ENCODE measurements around the gene C1RL.

The C1RL gene

GRCh38 chr12:7065073-7065623 is 43.9 kb downstream of the C1RL start:
- TF ChIP-seq YY1 (IDR thresholded peaks at IDR 0.05; ENCODE audit: low read depth) (no peak), CREB1 (IDR thresholded peaks at IDR 0.05; ENCODE audit: low read depth) (no peak), TAF1 (IDR thresholded peaks at IDR 0.05; ENCODE audit: low read depth) (no peak), RAD21 (IDR thresholded peaks at IDR 0.05; ENCODE audit: low read depth) (no peak), EGR1 (IDR thresholded peaks at IDR 0.05) (no peak), TCF12 (IDR thresholded peaks at IDR 0.05; ENCODE audit: low read depth) (no peak), NFIC (IDR thresholded peaks at IDR 0.05) (no peak)
- TF ChIP-seq, protein P1, sequence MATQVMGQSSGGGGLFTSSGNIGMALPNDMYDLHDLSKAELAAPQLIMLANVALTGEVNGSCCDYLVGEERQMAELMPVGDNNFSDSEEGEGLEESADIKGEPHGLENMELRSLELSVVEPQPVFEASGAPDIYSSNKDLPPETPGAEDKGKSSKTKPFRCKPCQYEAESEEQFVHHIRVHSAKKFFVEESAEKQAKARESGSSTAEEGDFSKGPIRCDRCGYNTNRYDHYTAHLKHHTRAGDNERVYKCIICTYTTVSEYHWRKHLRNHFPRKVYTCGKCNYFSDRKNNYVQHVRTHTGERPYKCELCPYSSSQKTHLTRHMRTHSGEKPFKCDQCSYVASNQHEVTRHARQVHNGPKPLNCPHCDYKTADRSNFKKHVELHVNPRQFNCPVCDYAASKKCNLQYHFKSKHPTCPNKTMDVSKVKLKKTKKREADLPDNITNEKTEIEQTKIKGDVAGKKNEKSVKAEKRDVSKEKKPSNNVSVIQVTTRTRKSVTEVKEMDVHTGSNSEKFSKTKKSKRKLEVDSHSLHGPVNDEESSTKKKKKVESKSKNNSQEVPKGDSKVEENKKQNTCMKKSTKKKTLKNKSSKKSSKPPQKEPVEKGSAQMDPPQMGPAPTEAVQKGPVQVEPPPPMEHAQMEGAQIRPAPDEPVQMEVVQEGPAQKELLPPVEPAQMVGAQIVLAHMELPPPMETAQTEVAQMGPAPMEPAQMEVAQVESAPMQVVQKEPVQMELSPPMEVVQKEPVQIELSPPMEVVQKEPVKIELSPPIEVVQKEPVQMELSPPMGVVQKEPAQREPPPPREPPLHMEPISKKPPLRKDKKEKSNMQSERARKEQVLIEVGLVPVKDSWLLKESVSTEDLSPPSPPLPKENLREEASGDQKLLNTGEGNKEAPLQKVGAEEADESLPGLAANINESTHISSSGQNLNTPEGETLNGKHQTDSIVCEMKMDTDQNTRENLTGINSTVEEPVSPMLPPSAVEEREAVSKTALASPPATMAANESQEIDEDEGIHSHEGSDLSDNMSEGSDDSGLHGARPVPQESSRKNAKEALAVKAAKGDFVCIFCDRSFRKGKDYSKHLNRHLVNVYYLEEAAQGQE (IDR thresholded peaks at IDR 0.05; ENCODE audit: low read depth) = no peak

DNA sequence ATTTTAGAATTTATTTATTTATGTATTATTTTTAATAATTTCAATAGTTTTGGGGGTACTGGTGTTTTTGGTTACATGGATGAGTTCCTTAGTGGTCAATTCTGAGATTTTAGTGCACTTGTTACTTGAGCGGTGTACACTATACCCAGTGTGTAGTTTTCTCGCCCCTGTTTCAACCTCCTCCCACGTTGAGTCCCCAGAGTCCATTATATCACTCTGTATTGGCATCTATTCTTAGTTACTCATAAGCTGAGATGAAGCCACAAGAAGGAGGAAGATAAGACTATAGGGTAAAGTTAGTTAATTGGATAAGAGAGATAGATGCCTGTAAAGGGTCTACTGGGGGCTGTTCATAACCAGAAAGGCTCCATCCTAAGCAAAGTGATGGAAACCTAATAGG is 44.5 kb downstream of the C1RL start:
- TF ChIP-seq TCF12 (IDR thresholded peaks at IDR 0.05; ENCODE audit: low read depth) (no peak), MAX (IDR thresholded peaks at IDR 0.05) (no peak), EGR1 (IDR thresholded peaks at IDR 0.05) (no peak), FOXM1 (IDR thresholded peaks at IDR 0.05; ENCODE audit: borderline replicate concordance, low read depth) (no peak), CEBPB (IDR thresholded peaks at IDR 0.05) (no peak), YY1 (IDR thresholded peaks at IDR 0.05; ENCODE audit: low read depth) (no peak), NFIC (IDR thresholded peaks at IDR 0.05) (no peak), EP300 (IDR thresholded peaks at IDR 0.05; ENCODE audit: borderline replicate concordance) (no peak), ZBTB7A (IDR thresholded peaks at IDR 0.05; ENCODE audit: low read depth) (no peak), CREB1 (IDR thresholded peaks at IDR 0.05; ENCODE audit: low read depth) (no peak), TEAD4 (IDR thresholded peaks at IDR 0.05) (no peak), RAD21 (IDR thresholded peaks at IDR 0.05; ENCODE audit: low read depth) (no peak), TAF1 (IDR thresholded peaks at IDR 0.05; ENCODE audit: low read depth) (no peak)
- TF ChIP-seq, protein P2, sequence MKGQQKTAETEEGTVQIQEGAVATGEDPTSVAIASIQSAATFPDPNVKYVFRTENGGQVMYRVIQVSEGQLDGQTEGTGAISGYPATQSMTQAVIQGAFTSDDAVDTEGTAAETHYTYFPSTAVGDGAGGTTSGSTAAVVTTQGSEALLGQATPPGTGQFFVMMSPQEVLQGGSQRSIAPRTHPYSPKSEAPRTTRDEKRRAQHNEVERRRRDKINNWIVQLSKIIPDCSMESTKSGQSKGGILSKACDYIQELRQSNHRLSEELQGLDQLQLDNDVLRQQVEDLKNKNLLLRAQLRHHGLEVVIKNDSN (IDR thresholded peaks at IDR 0.05) = no peak
- TF ChIP-seq, protein P1 (IDR thresholded peaks at IDR 0.05; ENCODE audit: low read depth) = no peak

GRCh38 chr12:7061596-7061995 is 47.4 kb downstream of the C1RL start:
- no peak for TF ChIP-seq YY1 (IDR thresholded peaks at IDR 0.05; ENCODE audit: low read depth)
- TF ChIP-seq EGR1 (IDR thresholded peaks at IDR 0.05) = no peak
- no peak for TF ChIP-seq CEBPB (IDR thresholded peaks at IDR 0.05)
- no peak for TF ChIP-seq MAX (IDR thresholded peaks at IDR 0.05)
- no peak for TF ChIP-seq TCF12 (IDR thresholded peaks at IDR 0.05; ENCODE audit: low read depth)
- no peak for TF ChIP-seq ZBTB7A (IDR thresholded peaks at IDR 0.05; ENCODE audit: low read depth)
- no peak for TF ChIP-seq FOXM1 (IDR thresholded peaks at IDR 0.05; ENCODE audit: borderline replicate concordance, low read depth)
- no peak for TF ChIP-seq CREB1 (IDR thresholded peaks at IDR 0.05; ENCODE audit: low read depth)
- TF ChIP-seq TEAD4 (IDR thresholded peaks at IDR 0.05) = no peak
- TF ChIP-seq EP300 (IDR thresholded peaks at IDR 0.05; ENCODE audit: borderline replicate concordance) = no peak
- no peak for TF ChIP-seq NFIC (IDR thresholded peaks at IDR 0.05)
- TF ChIP-seq TAF1 (IDR thresholded peaks at IDR 0.05; ENCODE audit: low read depth) = no peak
- TF ChIP-seq, protein P2 (IDR thresholded peaks at IDR 0.05) = no peak
- TF ChIP-seq RAD21 (IDR thresholded peaks at IDR 0.05; ENCODE audit: low read depth) = no peak
- TF ChIP-seq, protein P1 (IDR thresholded peaks at IDR 0.05; ENCODE audit: low read depth) = no peak

GRCh38 chr12:7061138-7061537 is 47.9 kb downstream of the C1RL start:
- TF ChIP-seq FOXM1 (IDR thresholded peaks at IDR 0.05; ENCODE audit: borderline replicate concordance, low read depth) (no peak), RAD21 (IDR thresholded peaks at IDR 0.05; ENCODE audit: low read depth) (no peak), MAX (IDR thresholded peaks at IDR 0.05) (no peak), CREB1 (IDR thresholded peaks at IDR 0.05; ENCODE audit: low read depth) (no peak), ZBTB7A (IDR thresholded peaks at IDR 0.05; ENCODE audit: low read depth) (no peak), CEBPB (IDR thresholded peaks at IDR 0.05) (no peak), TAF1 (IDR thresholded peaks at IDR 0.05; ENCODE audit: low read depth) (no peak), EP300 (IDR thresholded peaks at IDR 0.05; ENCODE audit: borderline replicate concordance) (no peak), NFIC (IDR thresholded peaks at IDR 0.05) (no peak), TEAD4 (IDR thresholded peaks at IDR 0.05) (no peak), EGR1 (IDR thresholded peaks at IDR 0.05) (no peak), YY1 (IDR thresholded peaks at IDR 0.05; ENCODE audit: low read depth) (no peak), TCF12 (IDR thresholded peaks at IDR 0.05; ENCODE audit: low read depth) (no peak)
- TF ChIP-seq, protein P1 (IDR thresholded peaks at IDR 0.05; ENCODE audit: low read depth) = no peak
- TF ChIP-seq, protein P2 (IDR thresholded peaks at IDR 0.05) = no peak
